RWPE1 (cell line): ENCODE data around the gene LAMC3.

Experiments
- CTCF ChIA-PET: fragments of 350-600 bp; sonication (Branson Sonifier 250); formaldehyde crosslinking; extraction: SDS; loops from one replicate; lab custom pipeline; 2021; lab: Yijun Ruan, JAX
- POLR2A ChIA-PET: fragments of 400-600 bp; formaldehyde crosslinking; extraction: SDS; loops from one replicate; lab custom pipeline; 2020; ENCODE audit warnings: antibody characterized with exemption; ENCODE audit not compliant: low non-redundant PET; lab: Yijun Ruan, JAX
- DNase-seq: peaks from one replicate; pipeline ENCODE4 v3.0.0; 2012; ENCODE audit warnings: low spot score
- H3K27ac ChIP-seq: fragments of 450-650 bp; 2 replicates; pipeline ENCODE4 v1.5.1; 2017
- CTCF ChIP-seq: fragments of 450-650 bp; conservative IDR thresholded peaks from 2 replicates; pipeline ENCODE4 v1.5.1; 2017; ENCODE audit warnings: low read depth, mild to moderate bottlenecking

Gene LAMC3

GRCh38 chr9:131142160-131142559, 133.2 kb downstream of the LAMC3 start:
- DNase-seq = no peak
- CTCF ChIA-PET = no interaction called here
- TF ChIP-seq CTCF = no peak
- no peak overlapping the region for H3K27ac ChIP-seq
- POLR2A ChIA-PET = no interaction called here
